ENCODE results near the gene SP7. TPM values are rescaled to one million over a fixed set of nuclear protein-coding genes. Genes with fewer than 3 reads are reported as not detected.

The SP7 gene
- total RNA-seq, 3 donors from 2014 or later, result not detected

DNA sequence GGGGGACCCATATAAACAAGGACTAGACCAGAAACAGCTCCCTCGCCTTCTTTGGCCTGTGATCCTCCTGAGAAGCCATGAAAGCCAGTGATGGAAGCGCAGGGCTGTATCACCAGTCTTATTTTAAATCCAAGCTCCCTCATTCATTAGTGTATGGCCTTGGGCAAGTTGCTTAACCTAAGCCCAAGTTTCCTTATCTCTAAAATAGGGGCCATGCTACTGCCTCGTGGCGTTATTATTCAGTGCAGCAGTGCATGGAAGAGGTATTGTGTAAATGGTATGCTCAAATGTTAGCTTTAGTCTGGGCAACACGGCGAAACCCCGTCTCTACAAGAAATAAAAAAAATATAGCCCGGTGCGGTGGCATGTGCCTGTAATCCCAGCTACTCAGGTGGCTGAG lies 58.2 kb downstream of the SP7 start:
- no peaks in the 10 kb centered on the region for H3K9me3 ChIP-seq
- intact Hi-C loops (cut with DNase I; ENCODE audit: low total_unique reads), result no loop called here
- TF ChIP-seq POLR2A (IDR thresholded peaks at IDR 0.05) (no peak), POLR2AphosphoS5 (IDR thresholded peaks at IDR 0.05) (no peak)
- TF ChIP-seq, protein P1, sequence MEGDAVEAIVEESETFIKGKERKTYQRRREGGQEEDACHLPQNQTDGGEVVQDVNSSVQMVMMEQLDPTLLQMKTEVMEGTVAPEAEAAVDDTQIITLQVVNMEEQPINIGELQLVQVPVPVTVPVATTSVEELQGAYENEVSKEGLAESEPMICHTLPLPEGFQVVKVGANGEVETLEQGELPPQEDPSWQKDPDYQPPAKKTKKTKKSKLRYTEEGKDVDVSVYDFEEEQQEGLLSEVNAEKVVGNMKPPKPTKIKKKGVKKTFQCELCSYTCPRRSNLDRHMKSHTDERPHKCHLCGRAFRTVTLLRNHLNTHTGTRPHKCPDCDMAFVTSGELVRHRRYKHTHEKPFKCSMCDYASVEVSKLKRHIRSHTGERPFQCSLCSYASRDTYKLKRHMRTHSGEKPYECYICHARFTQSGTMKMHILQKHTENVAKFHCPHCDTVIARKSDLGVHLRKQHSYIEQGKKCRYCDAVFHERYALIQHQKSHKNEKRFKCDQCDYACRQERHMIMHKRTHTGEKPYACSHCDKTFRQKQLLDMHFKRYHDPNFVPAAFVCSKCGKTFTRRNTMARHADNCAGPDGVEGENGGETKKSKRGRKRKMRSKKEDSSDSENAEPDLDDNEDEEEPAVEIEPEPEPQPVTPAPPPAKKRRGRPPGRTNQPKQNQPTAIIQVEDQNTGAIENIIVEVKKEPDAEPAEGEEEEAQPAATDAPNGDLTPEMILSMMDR (IDR thresholded peaks at IDR 0.05), result no peak
- no peak for DNase-seq (ENCODE audit: low spot score in 2 of 2)
- no peak overlapping the region for H3K4me3 ChIP-seq
- no peaks in the 10 kb centered on the region for H3K36me3 ChIP-seq
- H3K4me1 ChIP-seq, result no peaks in the 10 kb centered on the region
- no peaks in the 10 kb centered on the region for H3K27me3 ChIP-seq
- no peak overlapping the region for H3K27ac ChIP-seq

Other genes starting within 250 kb of the SP7 start
- gene IGFBP6, start 238.7 kb downstream of the SP7 start, total RNA-seq, result 100 to 1,000 TPM; 169 to 708 (median 284) TPM
- under 1 TPM in 2 of 3 donors, not detected in 1; 0.16 to 0.33 TPM for gene SOAT2, start 232.9 kb downstream of the SP7 start, total RNA-seq
- 10 to 100 TPM; 17.9 to 22.0 (median 19.3) TPM for gene ZNF740, start 155.6 kb downstream of the SP7 start, total RNA-seq
- 10 to 100 TPM; 60.2 to 74.1 (median 68.8) TPM for gene CSAD, start 155.4 kb downstream of the SP7 start, total RNA-seq
- gene ITGB7, start 129.1 kb downstream of the SP7 start, total RNA-seq, result 1 to 10 TPM; 1.1 to 2.9 (median 2.9) TPM
- gene RARG, start 104.1 kb downstream of the SP7 start, total RNA-seq, result 10 to 100 TPM; 12.2 to 39.8 (median 23.3) TPM
- gene ESPL1, start 68.1 kb downstream of the SP7 start, total RNA-seq, result 1 to 10 TPM in 2 of 3 donors, under 1 TPM in 1; 0.33 to 1.3 (median 1.2) TPM
- gene PFDN5, start 40.8 kb downstream of the SP7 start, total RNA-seq, result 1,000 to 10,000 TPM in 1 of 3 donors, 100 to 1,000 TPM in 2; 764 to 1,048 (median 840) TPM
- gene MYG1, start 36.7 kb downstream of the SP7 start, total RNA-seq, result 10 to 100 TPM; 35.7 to 63.8 (median 39.1) TPM
- gene AAAS, start 14.7 kb downstream of the SP7 start, total RNA-seq, result 10 to 100 TPM; 46.2 to 63.7 (median 51.0) TPM
- gene SP1, start 43.8 kb upstream of the SP7 start, total RNA-seq, result 100 to 1,000 TPM in 1 of 3 donors, 10 to 100 TPM in 2; 84.6 to 111 (median 91.4) TPM
- under 1 TPM in 1 of 3 donors, not detected in 2; 0.15 TPM for gene AMHR2, start 87.5 kb upstream of the SP7 start, total RNA-seq
- 10 to 100 TPM; 57.1 to 65.1 (median 61.0) TPM for gene PRR13, start 105.4 kb upstream of the SP7 start, total RNA-seq
- 100 to 1,000 TPM; 512 to 722 (median 529) TPM for gene PCBP2, start 115.7 kb upstream of the SP7 start, total RNA-seq
- 10 to 100 TPM; 16.4 to 28.8 (median 24.6) TPM for gene MAP3K12, start 163.1 kb upstream of the SP7 start, total RNA-seq
- 10 to 100 TPM; 24.8 to 45.1 (median 37.0) TPM for gene TARBP2, start 164.9 kb upstream of the SP7 start, total RNA-seq
- gene NPFF, start 171.1 kb upstream of the SP7 start, total RNA-seq, result under 1 TPM in 1 of 3 donors, not detected in 2; 0.98 TPM

Measured in breast epithelium (tissue), 4 donors.